HFF-Myc (cell line): Measurements from ENCODE around the gene CLEC2B.

Source experiments
- DNase-seq: peaks from one replicate; pipeline ENCODE4 v3.0.0-alpha.2; 2011; ENCODE audit warnings: low read depth; ENCODE audit errors: extremely low read depth
- H3K4me3 ChIP-seq: replicated peaks from 2 replicates; pipeline ENCODE4 v1.5.1; 2011; ENCODE audit warnings: low read depth, mild to moderate bottlenecking, control low read depth, low read length
- TF ChIP-seq, protein P1 (sequence below): IDR thresholded peaks from 2 replicates; pipeline ENCODE4 v1.5.1; 2012; ENCODE audit warnings: mild to moderate bottlenecking, low read depth, low read length, control low read depth; ENCODE audit errors: missing control alignments

Gene CLEC2B

DNA sequence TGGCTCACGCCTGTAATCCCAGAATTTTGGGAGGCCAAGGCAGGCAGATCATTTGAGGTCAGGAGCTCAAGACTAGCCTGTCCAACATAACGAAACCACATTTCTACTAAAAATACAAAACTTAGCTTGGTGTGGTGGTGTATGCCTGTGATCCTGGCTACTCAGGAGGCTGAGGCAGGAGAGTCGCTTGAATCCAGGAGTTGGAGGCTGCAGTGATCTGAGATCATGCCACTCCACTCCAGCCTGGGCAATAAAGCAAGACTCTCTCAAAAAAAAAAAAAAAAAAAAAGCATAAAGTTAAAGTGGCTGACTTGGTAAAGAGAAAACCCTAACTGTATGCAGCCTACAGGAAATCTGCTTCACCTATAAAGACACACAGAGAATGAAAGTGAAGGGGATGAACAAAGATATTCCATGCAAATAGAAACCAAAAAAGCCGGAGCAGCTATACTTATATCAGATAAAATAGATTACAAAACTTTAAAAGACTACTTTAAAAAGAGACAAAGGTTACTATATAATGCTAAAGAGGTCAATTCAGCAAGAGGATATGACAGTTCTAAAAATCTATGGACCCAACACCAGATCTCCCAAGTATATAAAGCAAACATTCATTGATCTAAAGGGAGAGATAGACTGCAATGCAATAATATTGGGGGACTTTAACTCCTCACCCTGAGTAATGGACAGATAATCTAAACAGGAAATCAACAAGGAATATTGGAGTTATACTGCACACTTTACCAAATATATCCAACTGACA is 4.1 kb downstream of the CLEC2B start:
- no peak for DNase-seq
- no peak overlapping the region for H3K4me3 ChIP-seq
- TF ChIP-seq, protein P1, sequence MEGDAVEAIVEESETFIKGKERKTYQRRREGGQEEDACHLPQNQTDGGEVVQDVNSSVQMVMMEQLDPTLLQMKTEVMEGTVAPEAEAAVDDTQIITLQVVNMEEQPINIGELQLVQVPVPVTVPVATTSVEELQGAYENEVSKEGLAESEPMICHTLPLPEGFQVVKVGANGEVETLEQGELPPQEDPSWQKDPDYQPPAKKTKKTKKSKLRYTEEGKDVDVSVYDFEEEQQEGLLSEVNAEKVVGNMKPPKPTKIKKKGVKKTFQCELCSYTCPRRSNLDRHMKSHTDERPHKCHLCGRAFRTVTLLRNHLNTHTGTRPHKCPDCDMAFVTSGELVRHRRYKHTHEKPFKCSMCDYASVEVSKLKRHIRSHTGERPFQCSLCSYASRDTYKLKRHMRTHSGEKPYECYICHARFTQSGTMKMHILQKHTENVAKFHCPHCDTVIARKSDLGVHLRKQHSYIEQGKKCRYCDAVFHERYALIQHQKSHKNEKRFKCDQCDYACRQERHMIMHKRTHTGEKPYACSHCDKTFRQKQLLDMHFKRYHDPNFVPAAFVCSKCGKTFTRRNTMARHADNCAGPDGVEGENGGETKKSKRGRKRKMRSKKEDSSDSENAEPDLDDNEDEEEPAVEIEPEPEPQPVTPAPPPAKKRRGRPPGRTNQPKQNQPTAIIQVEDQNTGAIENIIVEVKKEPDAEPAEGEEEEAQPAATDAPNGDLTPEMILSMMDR: no peak

DNA sequence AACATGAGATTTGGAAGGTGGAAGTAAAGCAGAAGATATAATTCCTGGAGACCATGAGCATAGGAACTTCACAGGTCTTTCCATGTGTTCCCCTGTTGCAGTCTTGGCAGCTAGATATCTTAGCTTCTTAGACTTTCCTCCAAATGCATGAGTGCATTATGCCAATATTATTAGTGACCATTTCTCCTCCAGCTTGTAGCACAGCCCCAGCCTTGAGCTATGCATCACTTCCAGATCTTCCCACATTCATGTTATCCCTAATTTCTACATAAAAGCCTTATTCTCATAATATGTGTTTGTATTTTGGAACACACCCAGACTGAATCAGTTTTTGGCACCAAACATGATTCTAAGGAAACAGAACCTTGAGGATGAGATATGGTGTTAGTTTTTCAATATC is 11.0 kb downstream of the CLEC2B start:
- H3K4me3 ChIP-seq: no peak overlapping the region
- DNase-seq: no peak
- TF ChIP-seq, protein P1: no peak

DNA sequence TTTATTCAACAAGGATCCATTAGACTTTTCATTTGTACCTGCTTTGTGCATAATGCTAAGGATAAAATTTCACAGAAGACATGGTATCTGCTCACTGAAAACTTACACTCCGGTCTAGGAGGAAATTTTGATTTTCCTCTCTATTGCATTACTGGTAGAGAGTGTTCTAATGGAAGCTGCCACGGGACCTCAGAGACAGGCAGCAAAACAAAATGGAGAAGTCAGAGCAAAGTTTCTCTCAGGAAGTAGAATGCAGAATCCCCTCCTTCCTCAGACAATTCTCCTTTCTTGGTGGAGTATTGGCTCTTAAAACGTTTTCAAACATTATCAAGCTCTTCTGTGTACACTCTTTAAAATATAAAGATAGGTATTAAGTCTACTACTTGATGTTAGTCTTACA is 12.3 kb downstream of the CLEC2B start:
- DNase-seq: no peak
- H3K4me3 ChIP-seq: no peak overlapping the region
- TF ChIP-seq, protein P1: no peak

GRCh38 chr12:9856151-9856550 is 13.0 kb downstream of the CLEC2B start:
- TF ChIP-seq, protein P1: no peak
- DNase-seq: no peak
- no peak overlapping the region for H3K4me3 ChIP-seq

DNA sequence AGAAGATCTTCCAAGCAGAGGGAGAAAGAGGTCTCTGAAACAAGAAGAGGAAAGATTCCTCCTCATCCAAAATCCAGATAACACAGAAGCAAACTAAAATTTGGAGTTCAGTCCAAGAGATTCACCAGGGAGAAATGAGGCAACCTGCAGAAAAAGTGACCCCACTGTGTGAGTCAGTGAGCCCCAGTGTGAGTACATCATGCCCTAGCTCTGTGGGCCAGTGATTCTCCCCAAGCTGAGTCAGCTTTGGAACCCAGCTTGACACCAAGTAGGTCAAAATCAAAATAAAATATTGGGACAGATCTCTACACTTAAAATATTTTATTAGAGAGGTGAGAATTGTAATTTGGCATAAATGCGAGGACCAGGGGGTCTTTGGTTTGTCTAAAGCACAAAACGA is 17.2 kb downstream of the CLEC2B start:
- TF ChIP-seq, protein P1: no peak
- no peak for DNase-seq
- no peak overlapping the region for H3K4me3 ChIP-seq

- TF ChIP-seq, protein P1: no peak
- DNase-seq: no peak
Observed at GRCh38 chr12:9851050-9851449, 18.1 kb downstream of the CLEC2B start.

GRCh38 chr12:9848899-9849298 is 20.3 kb downstream of the CLEC2B start:
- TF ChIP-seq, protein P1: no peak

More at GRCh38 chr12:9851050-9851449, 18.1 kb downstream of the CLEC2B start:
- H3K4me3 ChIP-seq: no peak overlapping the region

More at GRCh38 chr12:9848899-9849298, 20.3 kb downstream of the CLEC2B start:
- H3K4me3 ChIP-seq: no peak overlapping the region
- no peak for DNase-seq
